ENCODE measurements around the gene HECA. TPM values are rescaled to one million over a fixed set of nuclear protein-coding genes. Genes with fewer than 3 reads are reported as not detected.

Gene HECA
- polyA plus RNA-seq, 5 donors, result 14.6 to 19.8 (median 17.8) TPM

GRCh38 chr6:139159016-139159415, 24.1 kb downstream of the HECA start:
- no peak for DNase-seq

GRCh38 chr6:139161169-139161568, 26.3 kb downstream of the HECA start:
- no peak for DNase-seq

GRCh38 chr6:139161817-139162284, 27.0 kb downstream of the HECA start:
- DNase-seq, result no peak

GRCh38 chr6:139164001-139164400, 29.1 kb downstream of the HECA start:
- DNase-seq, result no peak

GRCh38 chr6:139165324-139165723, 30.4 kb downstream of the HECA start:
- DNase-seq, result no peak

- no peak for DNase-seq
These were observed 31.5 kb downstream of the HECA start for GRCh38 chr6:139166238-139166955.

- no peak for DNase-seq
These were observed 32.1 kb downstream of the HECA start for GRCh38 chr6:139166956-139167313.

- no peak for DNase-seq
These were observed 37.3 kb downstream of the HECA start for GRCh38 chr6:139172151-139172550.

GRCh38 chr6:139172567-139172966, 37.7 kb downstream of the HECA start:
- no peak for DNase-seq

- DNase-seq, result no peak
These were observed 38.3 kb downstream of the HECA start for GRCh38 chr6:139173172-139173571.

- no peak for DNase-seq
These were observed 38.9 kb downstream of the HECA start for GRCh38 chr6:139173822-139174221.

GRCh38 chr6:139174961-139175360, 40.1 kb downstream of the HECA start:
- no peak for DNase-seq

GRCh38 chr6:139175389-139175948, 40.6 kb downstream of the HECA start:
- no peak for DNase-seq

- DNase-seq, result no peak
These were observed 46.4 kb downstream of the HECA start for GRCh38 chr6:139181236-139181635.

GRCh38 chr6:139184047-139184446, 49.2 kb downstream of the HECA start:
- no peak for DNase-seq

GRCh38 chr6:139184459-139184858, 49.6 kb downstream of the HECA start:
- no peak for DNase-seq

GRCh38 chr6:139186242-139186641, 51.4 kb downstream of the HECA start:
- DNase-seq, result no peak

- no peak for DNase-seq
These were observed 51.8 kb downstream of the HECA start for GRCh38 chr6:139186692-139187091.

- DNase-seq, result no peak
These were observed 52.6 kb downstream of the HECA start for GRCh38 chr6:139187489-139187888.

- no peak for DNase-seq
These were observed 54.8 kb downstream of the HECA start for GRCh38 chr6:139189665-139190064.

GRCh38 chr6:139194740-139195139, 59.9 kb downstream of the HECA start:
- DNase-seq, result no peak

GRCh38 chr6:139198529-139199288, 63.8 kb downstream of the HECA start:
- DNase-seq, result no peak

- no peak for DNase-seq
These were observed 66.5 kb downstream of the HECA start for GRCh38 chr6:139201378-139201777.
